HG02840 (cell line): ENCODE measurements around the gene PHRF1.
"Not testable (repeated sequence)": the region's sequence is repeated elsewhere in the genome, so short reads cannot be mapped to it uniquely, and the experiment has no call there.

Experiments
- ATAC-seq: cut with Tn5 transposase; IDR thresholded peaks from one replicate; pipeline ENCODE4 v1.9.1; 2021; ENCODE audit warnings: mild to moderate bottlenecking, moderate library complexity, moderate number of reproducible peaks; ENCODE audit not compliant: unreplicated experiment, low FRiP score

Gene PHRF1

DNA sequence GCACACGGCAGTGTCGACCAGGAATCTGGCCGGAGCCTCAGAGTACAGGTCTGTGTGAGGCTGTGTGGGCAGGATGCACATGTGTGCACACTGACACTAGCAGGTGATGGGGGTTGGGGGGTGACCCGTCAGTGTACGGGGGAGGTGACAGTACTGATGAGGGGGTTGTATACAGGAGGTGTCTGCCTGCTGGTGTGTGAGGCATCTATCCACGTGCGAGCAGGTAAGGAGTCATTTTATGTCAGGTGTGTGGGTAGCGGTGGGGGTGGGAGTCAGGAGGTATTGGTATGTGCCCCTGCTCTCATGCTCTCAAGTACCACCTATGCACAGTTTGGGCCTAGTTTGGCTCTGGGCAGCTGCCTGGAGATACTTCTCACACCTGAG lies 4.5 kb upstream of the PHRF1 start:
- ATAC-seq, result no peak

DNA sequence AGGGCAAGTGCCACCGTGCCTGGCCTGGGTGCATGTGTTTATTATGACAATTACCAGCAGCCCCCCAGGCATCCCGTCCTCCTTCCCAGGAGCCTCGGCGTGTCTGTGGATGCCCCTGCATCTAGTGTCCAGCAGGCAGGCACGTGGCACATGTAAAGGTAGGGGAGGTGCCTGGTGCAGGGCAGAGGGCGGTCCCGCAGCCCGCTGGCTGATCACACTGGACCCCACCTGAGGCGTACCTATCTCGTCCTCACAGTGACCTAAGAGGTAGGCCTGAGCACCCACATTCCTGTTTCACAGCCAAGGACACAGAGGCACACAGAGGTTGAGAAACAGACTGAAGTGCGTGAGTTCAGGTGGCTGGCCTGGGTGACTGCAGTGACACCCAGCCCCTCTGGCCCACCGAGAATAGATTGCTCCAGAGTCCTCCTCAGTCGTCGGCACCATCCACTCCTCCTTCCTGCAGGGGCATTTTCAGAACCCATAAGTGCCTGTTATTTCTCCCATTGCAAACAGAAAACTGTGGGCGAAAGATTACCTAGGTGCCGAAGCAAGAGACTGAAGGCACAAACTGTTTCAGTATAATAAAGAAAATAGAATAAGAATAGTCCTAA lies 3.0 kb upstream of the PHRF1 start:
- no peak for ATAC-seq

GRCh38 chr11:574031-574570 lies 2.2 kb upstream of the PHRF1 start:
- ATAC-seq, result not testable (repeated sequence)

GRCh38 chr11:574632-575312 lies 1.5 kb upstream of the PHRF1 start:
- ATAC-seq, result no peak

DNA sequence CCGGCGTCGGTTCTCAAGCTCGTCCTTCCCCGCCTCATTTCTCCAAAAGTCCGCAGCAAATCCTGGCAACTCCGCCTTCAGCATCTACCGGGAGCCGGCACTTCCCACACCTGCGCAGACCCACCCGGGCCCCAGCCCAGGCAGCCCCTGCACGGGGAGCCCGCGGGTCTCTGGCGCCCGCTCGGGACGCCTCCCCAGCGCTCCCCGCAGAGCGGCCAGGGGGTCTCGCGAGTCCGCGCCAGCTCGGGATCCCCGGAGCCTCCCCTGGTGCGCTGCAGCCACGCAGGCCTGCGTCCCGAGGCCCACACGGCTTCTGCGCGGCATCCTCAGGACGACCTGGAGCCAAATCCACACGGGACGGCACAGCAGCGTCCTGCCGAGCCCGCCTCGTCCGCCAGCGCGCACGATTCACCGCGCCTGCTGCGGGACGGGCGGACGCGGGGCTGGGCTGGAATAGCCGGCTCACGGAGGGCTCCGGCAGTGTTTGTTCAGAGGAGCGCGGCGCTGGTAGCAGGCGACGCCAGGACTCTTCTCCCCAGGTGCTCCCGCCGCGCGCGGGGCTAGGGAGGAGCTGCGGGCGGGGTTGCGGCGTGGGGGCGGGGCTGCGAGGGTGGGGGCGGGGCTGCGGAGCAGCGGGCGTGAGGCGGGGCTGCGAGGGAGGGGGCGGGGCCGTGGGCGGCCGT lies 816 bp upstream of the PHRF1 start:
- ATAC-seq, result no peak

DNA sequence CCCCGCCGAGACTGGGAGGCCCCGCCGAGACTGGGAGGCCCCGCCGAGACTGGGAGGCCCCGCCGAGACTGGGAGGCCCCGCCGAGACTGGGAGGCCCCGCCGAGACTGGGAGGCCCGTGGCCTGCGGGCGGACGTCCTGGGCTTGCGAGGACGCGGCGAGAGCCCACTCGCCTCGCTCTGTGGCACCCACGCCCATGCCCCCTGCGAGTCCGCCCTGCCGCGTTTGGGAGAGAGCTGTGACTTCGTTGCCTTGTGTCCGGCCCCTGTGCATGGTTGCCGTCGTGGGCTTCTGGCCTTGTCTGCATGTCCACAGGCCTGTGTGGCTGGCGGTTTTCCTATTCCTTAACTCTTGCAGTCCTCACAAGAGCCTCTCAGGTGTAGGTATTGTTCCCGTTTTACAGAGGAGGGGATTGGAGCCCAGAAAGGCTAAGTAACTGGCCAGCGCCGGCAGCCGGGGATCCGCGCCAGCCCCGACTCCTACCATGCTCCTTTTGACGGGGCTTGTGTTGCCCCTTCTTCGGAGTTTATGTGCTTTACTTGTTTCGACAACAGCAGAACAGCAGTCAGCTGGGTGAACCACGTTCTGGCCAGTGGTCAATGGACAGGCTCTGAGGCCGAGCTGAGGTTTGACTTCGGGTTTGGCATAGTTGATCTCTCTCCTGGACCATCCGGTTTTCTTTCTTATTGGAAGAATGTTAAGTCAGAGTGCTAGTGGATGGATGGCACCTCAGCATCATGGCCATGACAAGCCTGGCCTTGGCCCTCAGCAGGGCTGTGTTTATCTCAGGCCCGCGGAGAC lies 741 bp downstream of the PHRF1 start:
- no peak for ATAC-seq

- ATAC-seq, result no peak
Observed at GRCh38 chr11:577611-577894, 1.3 kb downstream of the PHRF1 start.

GRCh38 chr11:578276-579035 lies 2.2 kb downstream of the PHRF1 start:
- ATAC-seq, result no peak

- ATAC-seq, result no peak
Observed at GRCh38 chr11:579830-580601, 3.7 kb downstream of the PHRF1 start.

- ATAC-seq, result no peak
Observed at GRCh38 chr11:581342-581741, 5.1 kb downstream of the PHRF1 start.

- ATAC-seq, result no peak
Observed at GRCh38 chr11:581752-582151, 5.5 kb downstream of the PHRF1 start.

- no peak for ATAC-seq
Observed at GRCh38 chr11:584287-584686, 8.0 kb downstream of the PHRF1 start.

- no peak for ATAC-seq
Observed at GRCh38 chr11:586376-587316, 10.4 kb downstream of the PHRF1 start.

- no peak for ATAC-seq
Observed at GRCh38 chr11:587546-587945, 11.3 kb downstream of the PHRF1 start.

GRCh38 chr11:587978-588380 lies 11.7 kb downstream of the PHRF1 start:
- no peak for ATAC-seq

- ATAC-seq, result no peak
Observed at GRCh38 chr11:589798-590197, 13.5 kb downstream of the PHRF1 start.

DNA sequence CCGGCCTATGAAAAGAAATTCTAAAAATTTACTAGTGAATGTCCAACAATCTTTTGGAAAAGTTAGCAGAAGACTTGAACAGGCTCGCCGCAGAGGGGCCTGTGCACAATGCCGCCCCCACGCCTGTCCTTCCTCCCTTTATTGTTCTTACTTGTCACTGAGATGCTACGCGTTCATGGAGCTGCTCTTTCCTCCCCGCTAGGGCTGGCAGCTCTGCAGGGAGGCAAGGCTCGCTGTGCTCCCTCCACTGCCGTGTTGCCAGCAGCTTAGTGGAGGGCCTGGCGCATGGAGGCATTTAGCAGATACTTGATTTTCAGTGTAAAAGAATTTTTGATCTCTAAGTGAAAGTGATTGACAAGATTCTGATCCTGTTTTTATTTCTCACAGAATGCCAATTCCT lies 14.7 kb downstream of the PHRF1 start:
- no peak for ATAC-seq

GRCh38 chr11:592501-592900 lies 16.2 kb downstream of the PHRF1 start:
- ATAC-seq, result no peak

GRCh38 chr11:592918-593317 lies 16.6 kb downstream of the PHRF1 start:
- no peak for ATAC-seq
